HG02885 (cell line): Measurements from ENCODE around the gene TWNK.
"Not testable (repeated sequence)": the region's sequence is repeated elsewhere in the genome, so short reads cannot be mapped to it uniquely, and the experiment has no call there.

ENCODE experiments used
- ATAC-seq: cut with Tn5 transposase; IDR thresholded peaks from one replicate; pipeline ENCODE4 v1.9.1; 2021; ENCODE audit warnings: mild to moderate bottlenecking; ENCODE audit not compliant: unreplicated experiment, poor library complexity

TWNK gene

DNA sequence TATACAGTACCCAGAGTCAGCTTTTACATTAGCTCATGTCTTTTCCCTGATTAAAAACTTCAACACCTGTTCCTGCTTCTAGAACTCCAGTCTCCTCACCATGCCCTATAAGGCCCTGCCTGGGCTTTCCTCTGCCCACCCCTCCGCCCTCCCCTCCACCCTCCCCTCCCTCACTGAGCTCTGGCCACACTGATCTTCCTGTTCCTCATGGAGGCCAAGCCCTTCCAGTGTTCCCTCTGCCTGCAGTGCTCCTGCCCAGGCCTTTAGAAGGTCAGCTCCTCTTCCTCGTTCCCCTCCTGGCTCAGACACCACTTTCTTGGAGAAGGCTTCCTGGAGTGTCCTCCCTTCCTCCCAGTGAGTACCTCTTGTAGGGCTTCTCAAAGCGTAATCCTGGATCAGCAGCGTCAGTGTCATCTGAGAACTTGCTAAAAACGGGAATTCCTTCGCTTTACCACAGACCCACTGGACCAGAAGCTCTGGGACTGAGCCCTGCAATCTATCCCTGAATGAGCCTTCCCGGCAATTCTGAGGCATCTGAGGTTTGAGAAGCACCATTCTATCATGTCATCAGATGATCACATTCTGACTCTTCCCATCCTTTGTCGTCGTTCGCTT, 39.9 kb downstream of the TWNK start:
- no peak for ATAC-seq

GRCh38 chr10:101028446-101029337, 41.3 kb downstream of the TWNK start:
- no peak for ATAC-seq

GRCh38 chr10:101029520-101030295, 42.4 kb downstream of the TWNK start:
- no peak for ATAC-seq

- ATAC-seq, result no peak
These were observed 43.3 kb downstream of the TWNK start for GRCh38 chr10:101030496-101031127.

DNA sequence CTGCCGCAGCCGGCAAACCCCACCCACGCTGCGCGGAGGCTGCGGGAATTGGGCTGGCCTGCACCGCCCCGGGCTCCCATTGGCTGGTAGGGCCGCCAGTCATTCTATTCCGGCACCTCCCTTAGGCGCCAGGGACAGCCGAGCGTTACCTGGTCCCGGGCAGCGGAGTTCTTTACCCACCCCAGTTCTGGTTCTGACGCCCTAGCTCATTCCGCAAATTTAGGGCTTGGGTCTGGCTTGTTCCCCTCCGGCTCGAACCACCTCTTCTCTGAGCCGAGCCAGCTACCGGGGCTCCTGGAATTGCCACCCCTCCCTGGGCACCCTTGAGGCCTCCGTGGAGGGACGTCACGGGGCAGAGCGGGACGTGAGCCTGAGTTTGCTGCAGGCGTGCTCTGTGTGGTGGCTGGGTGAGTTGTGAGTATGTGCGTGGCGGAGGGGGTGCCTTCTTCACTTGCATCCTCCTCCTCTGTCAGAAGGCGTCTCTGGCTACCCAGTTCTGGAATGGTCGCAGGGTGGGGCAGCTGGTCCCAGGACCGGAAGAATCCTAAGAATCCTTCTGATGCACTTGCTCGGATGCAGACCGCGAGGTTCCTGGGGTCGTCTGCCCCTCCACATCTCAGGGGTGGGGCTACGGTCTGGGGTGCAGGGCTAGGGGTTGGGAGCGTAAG, 43.9 kb downstream of the TWNK start, which contains the start of the genes PDZD7 and SFXN3:
TSS of gene PDZD7 (minus strand) at position 2 of the 668 bp plus-strand sequence. CDS start 910 bp downstream, outside the sequence.
TSS of gene SFXN3 (plus strand) at position 107 of the 668 bp plus-strand sequence. CDS start 3,461 bp downstream, outside the sequence.
- peak; percentile 94 for ATAC-seq

- peak; percentile 43 for ATAC-seq
These were observed 44.7 kb downstream of the TWNK start for GRCh38 chr10:101031796-101032636.

DNA sequence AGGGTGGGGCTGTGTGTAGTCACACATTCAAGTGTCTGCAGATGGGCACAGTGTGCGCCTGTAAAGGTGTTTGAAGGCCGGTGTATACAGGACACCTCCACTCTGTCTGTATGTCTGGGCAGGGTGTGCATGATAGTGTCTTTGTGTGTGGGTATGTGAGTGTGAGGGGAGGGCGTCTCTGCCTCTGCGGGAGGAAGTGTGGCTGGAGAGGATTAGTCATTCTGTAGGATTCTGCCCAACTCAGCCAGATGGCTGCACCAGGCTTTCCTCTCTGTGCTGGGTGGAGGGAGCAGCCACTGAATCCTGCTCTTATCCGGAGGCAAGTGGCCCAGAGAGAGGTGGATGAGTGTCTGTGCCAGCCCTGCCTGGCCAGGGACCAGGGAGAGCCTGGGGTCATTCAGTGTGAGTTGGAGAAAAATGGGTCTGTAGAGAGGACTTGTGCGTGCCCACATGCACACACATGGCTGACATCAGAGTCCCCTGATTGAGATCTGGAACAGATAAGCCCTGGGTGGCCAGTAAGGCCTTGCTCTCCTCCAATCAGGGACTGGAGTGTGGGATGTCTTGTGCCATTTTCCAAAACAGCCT, 45.4 kb downstream of the TWNK start:
- ATAC-seq, result peak; percentile 15

DNA sequence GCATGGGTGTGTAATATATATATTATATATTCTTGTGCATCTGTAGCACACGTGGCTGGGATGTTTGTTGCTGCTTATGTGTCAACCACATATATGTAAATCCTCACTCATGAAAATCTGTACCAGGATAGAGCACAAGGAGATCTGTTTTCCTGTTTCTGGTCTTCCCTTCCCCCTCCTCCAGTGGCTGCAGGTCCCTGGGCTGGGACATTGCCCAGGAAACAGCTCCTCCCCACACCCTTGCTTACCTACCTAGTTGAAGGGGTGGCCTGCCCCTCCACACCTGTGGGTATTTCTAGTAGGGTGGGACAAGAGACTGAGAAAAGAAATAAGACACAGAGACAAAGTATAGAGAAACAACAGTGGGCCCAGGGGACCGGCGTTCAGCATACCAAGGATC, 45.9 kb downstream of the TWNK start:
- ATAC-seq, result no peak

GRCh38 chr10:101034404-101034803, 47.1 kb downstream of the TWNK start:
- not testable (repeated sequence) for ATAC-seq

GRCh38 chr10:101035314-101035713, 48.0 kb downstream of the TWNK start:
- no peak for ATAC-seq

DNA sequence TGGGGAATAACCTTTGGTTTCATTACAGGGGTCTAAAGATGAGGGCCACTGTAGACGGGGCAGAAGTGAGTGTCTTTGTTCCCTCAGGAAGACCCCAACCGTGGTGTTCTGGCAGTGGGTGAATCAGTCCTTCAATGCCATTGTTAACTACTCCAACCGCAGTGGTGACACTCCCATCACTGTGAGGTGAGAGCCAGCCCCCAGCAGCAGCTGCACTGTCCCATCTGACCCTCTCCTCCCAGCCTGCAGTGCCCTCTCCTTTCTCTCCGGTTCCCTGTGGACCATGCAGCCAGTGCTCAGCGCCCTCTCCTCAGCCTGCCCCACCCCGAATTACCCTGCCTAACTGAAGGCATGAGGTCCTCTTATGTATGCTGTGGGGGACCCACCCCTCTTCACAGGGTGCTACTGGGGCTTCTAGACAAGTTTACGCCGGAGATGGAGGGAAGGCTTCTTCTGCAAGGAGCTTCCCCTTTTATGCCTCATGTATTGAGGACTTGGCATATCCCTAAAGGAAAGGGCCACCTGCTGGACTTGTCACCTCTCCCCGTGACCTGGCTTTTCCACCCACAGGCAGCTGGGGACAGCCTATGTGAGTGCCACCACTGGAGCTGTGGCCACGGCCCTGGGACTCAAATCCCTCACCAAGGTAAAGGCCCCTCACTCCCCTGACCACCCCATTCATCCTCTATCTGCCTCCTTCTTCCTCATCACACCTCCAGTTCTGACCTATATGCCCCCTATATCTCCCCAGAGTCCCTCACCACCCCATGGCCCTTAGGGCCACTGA, 48.8 kb downstream of the TWNK start:
- ATAC-seq, result no peak

DNA sequence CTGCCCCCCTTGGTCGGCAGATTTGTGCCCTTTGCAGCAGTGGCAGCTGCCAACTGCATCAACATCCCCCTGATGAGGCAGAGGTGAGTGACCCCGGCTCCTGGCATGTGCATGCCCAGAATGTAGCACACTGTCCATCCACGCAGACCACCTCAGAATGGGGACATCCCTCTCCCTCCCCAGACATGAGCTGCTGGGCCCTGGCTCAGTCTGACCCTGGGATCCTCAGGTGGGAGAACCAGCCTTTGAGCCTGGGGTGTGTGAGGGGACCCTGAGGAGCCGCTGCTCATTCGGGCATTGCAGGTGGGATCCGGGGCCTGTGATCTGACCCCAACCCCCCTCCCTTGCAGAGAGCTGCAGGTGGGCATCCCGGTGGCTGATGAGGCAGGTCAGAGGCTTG, 49.4 kb downstream of the TWNK start:
- ATAC-seq, result no peak

DNA sequence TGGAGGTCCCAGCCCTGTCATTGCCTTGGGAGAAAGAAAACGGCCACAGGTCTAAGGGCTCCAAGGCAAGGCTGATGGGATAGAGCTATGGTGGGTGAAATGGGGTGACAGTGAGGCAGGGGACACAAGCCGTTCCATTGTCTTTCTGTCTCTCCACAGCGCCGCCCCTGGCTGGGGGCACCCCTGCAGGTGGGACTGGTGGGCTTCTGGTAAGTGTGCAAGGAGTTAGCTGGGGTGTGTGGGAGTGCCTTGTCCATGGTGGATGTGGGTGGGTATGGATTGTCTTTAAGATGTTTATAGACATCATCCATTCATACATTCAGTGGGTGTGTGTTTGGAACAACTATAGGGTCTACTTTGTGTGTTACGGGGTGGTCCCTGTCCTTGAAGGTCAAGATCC, 51.1 kb downstream of the TWNK start:
- no peak for ATAC-seq

DNA sequence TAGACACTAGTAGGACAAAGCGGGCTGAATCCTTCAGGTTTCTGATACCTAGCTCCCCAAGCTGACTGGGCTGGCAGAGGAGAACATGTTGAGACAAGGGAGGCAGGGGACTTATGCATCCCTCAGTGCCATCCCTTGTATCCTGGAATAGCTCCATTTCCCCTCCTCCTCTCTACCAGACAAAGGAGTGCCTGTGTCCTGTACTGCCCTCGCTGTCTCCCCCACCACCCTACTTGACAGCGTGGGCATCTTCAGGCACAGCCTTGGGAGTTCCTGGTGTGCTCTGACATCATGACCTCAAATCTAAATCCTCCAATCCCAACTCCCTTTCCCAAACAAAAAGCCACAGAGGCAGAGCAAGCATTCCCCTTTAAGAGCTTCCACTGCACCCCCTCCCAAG, 52.7 kb downstream of the TWNK start:
- ATAC-seq, result no peak

DNA sequence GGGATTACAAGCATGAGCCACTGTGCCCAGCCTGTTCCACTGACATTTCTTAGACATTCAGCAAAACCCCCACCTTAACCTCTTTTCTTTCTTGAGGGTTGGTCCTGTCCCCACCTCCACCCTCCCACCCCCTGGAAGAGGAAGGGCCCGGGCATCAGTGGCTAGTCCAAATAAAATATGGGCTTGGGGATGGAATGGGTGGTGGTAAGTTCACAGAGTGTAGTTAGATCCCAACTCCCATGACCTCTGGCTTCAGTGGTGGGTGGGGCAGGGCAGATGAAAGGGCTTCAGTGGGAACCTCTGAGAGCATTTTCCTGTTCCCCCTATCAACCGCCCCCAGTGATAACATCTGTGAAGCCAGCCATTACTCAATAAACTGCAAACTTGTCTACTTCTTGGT, 53.5 kb downstream of the TWNK start:
- ATAC-seq, result no peak

GRCh38 chr10:101041252-101041761, 54.0 kb downstream of the TWNK start:
- ATAC-seq, result peak; percentile 69

DNA sequence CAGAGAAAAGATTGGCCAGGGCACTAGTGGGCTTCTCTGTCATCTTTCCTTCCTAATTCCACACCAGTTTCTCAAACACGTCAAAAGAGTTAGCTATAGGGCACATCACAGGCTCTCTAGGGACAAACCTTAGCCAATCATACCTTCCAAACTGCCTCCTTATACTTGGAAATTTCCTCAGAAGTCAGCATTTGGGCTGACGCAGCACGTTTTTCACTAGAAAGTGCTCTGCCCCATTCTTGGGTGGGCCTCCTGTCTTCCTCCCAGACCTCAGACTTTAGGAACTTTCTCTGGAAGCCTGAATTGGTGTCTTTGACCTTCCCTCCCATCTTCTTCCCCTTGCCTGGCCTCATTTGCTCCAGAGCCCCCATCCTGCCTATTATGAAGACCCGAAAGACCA, 54.8 kb downstream of the TWNK start:
- ATAC-seq, result no peak
